GM19043 (cell line): ENCODE data around the gene ICA1.

ENCODE experiments used
- ATAC-seq: cut with Tn5 transposase; IDR thresholded peaks from one replicate; pipeline ENCODE4 v1.9.1; 2021; ENCODE audit warnings: low read depth; ENCODE audit not compliant: unreplicated experiment

The ICA1 gene

GRCh38 chr7:8205031-8205387 is 57.0 kb downstream of the ICA1 start:
- no peak for ATAC-seq

GRCh38 chr7:8204339-8205030 is 57.5 kb downstream of the ICA1 start:
- ATAC-seq, result no peak

- no peak for ATAC-seq
Observed at GRCh38 chr7:8201846-8202441, 60.0 kb downstream of the ICA1 start.

GRCh38 chr7:8200717-8201116 is 61.2 kb downstream of the ICA1 start:
- ATAC-seq, result no peak

GRCh38 chr7:8200316-8200715 is 61.7 kb downstream of the ICA1 start:
- no peak for ATAC-seq

- ATAC-seq, result no peak
Observed at GRCh38 chr7:8197994-8198698, 63.8 kb downstream of the ICA1 start.

GRCh38 chr7:8192897-8193296 is 69.1 kb downstream of the ICA1 start:
- no peak for ATAC-seq

- peak; percentile 78 for ATAC-seq
Observed at GRCh38 chr7:8190119-8190895, 71.7 kb downstream of the ICA1 start.

- no peak for ATAC-seq
Observed at GRCh38 chr7:8189625-8190024, 72.3 kb downstream of the ICA1 start.

- no peak for ATAC-seq
Observed at GRCh38 chr7:8185926-8186683, 75.9 kb downstream of the ICA1 start.

GRCh38 chr7:8184221-8184620 is 77.7 kb downstream of the ICA1 start:
- no peak for ATAC-seq

- ATAC-seq, result no peak
Observed at GRCh38 chr7:8179486-8179885, 82.5 kb downstream of the ICA1 start.

GRCh38 chr7:8178353-8178752 is 83.6 kb downstream of the ICA1 start:
- no peak for ATAC-seq

GRCh38 chr7:8177109-8177933 is 84.6 kb downstream of the ICA1 start:
- peak; percentile 54 for ATAC-seq

- peak; percentile 68 for ATAC-seq
Observed at GRCh38 chr7:8176370-8177081, 85.4 kb downstream of the ICA1 start.

GRCh38 chr7:8175929-8176369 is 86.0 kb downstream of the ICA1 start:
- no peak for ATAC-seq

GRCh38 chr7:8172372-8173354 is 89.3 kb downstream of the ICA1 start:
- no peak for ATAC-seq

- no peak for ATAC-seq
Observed at GRCh38 chr7:8169171-8169570, 92.8 kb downstream of the ICA1 start.
